ENCODE data around the gene ARSJ. TPM values are rescaled to one million over a fixed set of nuclear protein-coding genes. Genes with fewer than 3 reads are reported as not detected.

Gene ARSJ
- total RNA-seq, 1 experiment from 2014 or later = 43.9 TPM

- BruUV-seq (replicated peaks) = no TSS peak
- peaks cover 3% of the 10 kb centered on the region; the same call in 1 of the 2 replicates for H3K36me3 ChIP-seq (ENCODE audit: control insufficient read depth, insufficient read depth, low read length)
- ATAC-seq = peak; percentile 79
- POLR2A ChIA-PET = no interaction called here
- H3K4me1 ChIP-seq (ENCODE audit: control insufficient read depth, insufficient read depth, low read length) = peaks cover 12% of the 10 kb centered on the region; the same call in 1 of the 2 replicates
- in situ Hi-C loops (cut with HindIII; ENCODE audit: low pct_unique_long_range_greater_than_20kb, low sequenced_read_pairs) (no loop called here), intact Hi-C loops (cut with micrococcal nuclease; ENCODE audit: unreplicated experiment) (no loop called here)
- CTCF ChIA-PET = interaction anchor here (0.7 kb wide), 1 partner anchor 189 kb away, joined by 10 read pairs; no protein-coding TSS in a partner anchor
- H3K27me3 ChIP-seq (ENCODE audit: control insufficient read depth, insufficient read depth, low read length) = no peaks in the 10 kb centered on the region
- no peak for DNase-seq (ENCODE audit: low read depth, low spot score)
- H3K27ac ChIP-seq (ENCODE audit: low read length) = peak overlapping the region; percentile 66
- peaks cover 7% of the 10 kb centered on the region; the same call in 1 of the 2 replicates for H3K9me3 ChIP-seq (ENCODE audit: control insufficient read depth, insufficient read depth, low read depth, low read length)
- H3K4me3 ChIP-seq (ENCODE audit: low read depth in 2 of 2, low read length in 2 of 2) = no peak overlapping the region; a peak in 1 of 4 replicates
- no peak for TF ChIP-seq SIN3A (IDR thresholded peaks at IDR 0.05; ENCODE audit: borderline replicate concordance, insufficient read depth, low read depth, low read length)
- TF ChIP-seq TCF7L2 (IDR thresholded peaks at IDR 0.05; ENCODE audit: low read depth, low read length) = no peak
- no peak for TF ChIP-seq REST (IDR thresholded peaks at IDR 0.05; ENCODE audit: insufficient read depth in 1 of 2, low read depth in 2 of 2, low read length in 1 of 2)
- TF ChIP-seq CTCF (IDR thresholded peaks at IDR 0.05) = no peak
- no peak for TF ChIP-seq POLR2AphosphoS5 (IDR thresholded peaks at IDR 0.05; ENCODE audit: low read depth, low read length)
Measured at GRCh38 chr4:113971706-113972360, 7.6 kb downstream of the ARSJ start.

GRCh38 chr4:113969709-113970334, 9.6 kb downstream of the ARSJ start:
- Histone ChIP-seq H3K27ac (ENCODE audit: low read length) (peak overlapping the region; percentile 60), H3K4me1 (ENCODE audit: control insufficient read depth, insufficient read depth, low read length) (peaks cover 18% of the 10 kb centered on the region; the same call in 1 of the 2 replicates), H3K4me3 (ENCODE audit: low read depth in 2 of 2, low read length in 2 of 2) (no peak overlapping the region), H3K27me3 (ENCODE audit: control insufficient read depth, insufficient read depth, low read length) (no peaks in the 10 kb centered on the region), H3K36me3 (ENCODE audit: control insufficient read depth, insufficient read depth, low read length) (peaks cover 3% of the 10 kb centered on the region; the same call in 1 of the 2 replicates), H3K9me3 (ENCODE audit: control insufficient read depth, insufficient read depth, low read depth, low read length) (peaks cover 7% of the 10 kb centered on the region; the same call in 1 of the 2 replicates)
- ChIA-PET POLR2A (no interaction called here), CTCF (no interaction called here)
- in situ Hi-C loops (cut with HindIII; ENCODE audit: low pct_unique_long_range_greater_than_20kb, low sequenced_read_pairs) (no loop called here), intact Hi-C loops (cut with micrococcal nuclease; ENCODE audit: unreplicated experiment) (no loop called here)
- no peak for DNase-seq (ENCODE audit: low read depth, low spot score)
- TF ChIP-seq POLR2AphosphoS5 (IDR thresholded peaks at IDR 0.05; ENCODE audit: low read depth, low read length) (no peak), REST (IDR thresholded peaks at IDR 0.05; ENCODE audit: insufficient read depth in 1 of 2, low read depth in 2 of 2, low read length in 1 of 2) (no peak), TCF7L2 (IDR thresholded peaks at IDR 0.05; ENCODE audit: low read depth, low read length) (no peak), CTCF (IDR thresholded peaks at IDR 0.05) (no peak), SIN3A (IDR thresholded peaks at IDR 0.05; ENCODE audit: borderline replicate concordance, insufficient read depth, low read depth, low read length) (no peak)
- ATAC-seq = no peak
- BruUV-seq (replicated peaks) = no TSS peak

Data from Panc1 (cell line).